K562 (cell line): ENCODE data around the gene SEC11A. TPM values are rescaled to one million over a fixed set of nuclear protein-coding genes. Genes with fewer than 3 reads are reported as not detected.

Experiments used
- PREB ChIP-seq: sonication (generic); formaldehyde crosslinking; IDR thresholded peaks from 2 replicates; pipeline ENCODE4 v1.8.1; 2023; ENCODE audit warnings: mild to moderate bottlenecking, missing genetic modification reagents
- SAP30 ChIP-seq: fragments of 200-600 bp; sonication (generic); IDR thresholded peaks from 2 replicates; pipeline ENCODE4 v1.6.1; 2012; ENCODE audit warnings: borderline replicate concordance, low read depth, mild to moderate bottlenecking, moderate library complexity, low read length, control low read depth, inconsistent platforms; ENCODE audit not compliant: insufficient read depth, poor library complexity, severe bottlenecking
- TRIM24 ChIP-seq, 2 experiments: fragments of 450-650 bp; IDR thresholded peaks; 2 replicates each; pipeline ENCODE4 v1.6.1; 2016
- ZBTB43 ChIP-seq: sonication (generic); formaldehyde crosslinking; IDR thresholded peaks from 2 replicates; pipeline ENCODE4 v1.8.0; 2023; ENCODE audit warnings: mild to moderate bottlenecking, missing genetic modification reagents
- polyA plus RNA-seq, 8 experiments: library from polyadenylated mRNA; depleted of rRNA in 4 of 8; stranded (reverse) in 5 of 8; unstranded in 3 of 8; fragments of >200 nt; fragmentation: Nextera tagmentation in 2 of 8; fragmentation: Illumina TruSeq in 1 of 8; extraction: Ambion mirVana in 2 of 8; extraction: Trizol in 1 of 8; gene quantifications; 2 replicates each; pipeline versions ENCODE4 v1.2.1 to v1.2.3, GENCODE V29; 2011 to 2014; ENCODE audit warnings: inconsistent platforms in 1 of 8, missing spikeins in 1 of 8
- total RNA-seq, 7 experiments: library from RNA; depleted of rRNA in 6 of 7; stranded (reverse); fragments of >200 nt in 6 of 7; fragmentation: Illumina TruSeq in 2 of 7; extraction: Trizol in 2 of 7; gene quantifications; 2 replicates each; pipeline versions ENCODE4 v1.2.1 to v1.2.3, GENCODE V29; 2011 to 2021; ENCODE audit warnings: low replicate concordance in 1 of 7
- TF ChIP-seq, protein P1 (sequence below): fragments of 450-650 bp; IDR thresholded peaks from 2 replicates; pipeline ENCODE4 v1.6.1; 2016; ENCODE audit warnings: mild to moderate bottlenecking, moderate library complexity
- TF ChIP-seq, protein P2 (sequence below): fragments of 450-650 bp; IDR thresholded peaks from 2 replicates; pipeline ENCODE4 v1.6.1; 2016; ENCODE audit warnings: borderline replicate concordance
- TF ChIP-seq, protein P3 (sequence below): fragments of 450-650 bp; IDR thresholded peaks from 2 replicates; pipeline ENCODE4 v1.6.1; 2014; ENCODE audit warnings: low read depth, mild to moderate bottlenecking, moderate library complexity, borderline replicate concordance

The SEC11A gene
- total and polyA plus RNA-seq, 9 of the 15 experiments (the other 6 are each of a cell fraction or from before 2014, with no cell fraction given), result 175 to 310 (median 229) TPM

- TF ChIP-seq, protein P1, sequence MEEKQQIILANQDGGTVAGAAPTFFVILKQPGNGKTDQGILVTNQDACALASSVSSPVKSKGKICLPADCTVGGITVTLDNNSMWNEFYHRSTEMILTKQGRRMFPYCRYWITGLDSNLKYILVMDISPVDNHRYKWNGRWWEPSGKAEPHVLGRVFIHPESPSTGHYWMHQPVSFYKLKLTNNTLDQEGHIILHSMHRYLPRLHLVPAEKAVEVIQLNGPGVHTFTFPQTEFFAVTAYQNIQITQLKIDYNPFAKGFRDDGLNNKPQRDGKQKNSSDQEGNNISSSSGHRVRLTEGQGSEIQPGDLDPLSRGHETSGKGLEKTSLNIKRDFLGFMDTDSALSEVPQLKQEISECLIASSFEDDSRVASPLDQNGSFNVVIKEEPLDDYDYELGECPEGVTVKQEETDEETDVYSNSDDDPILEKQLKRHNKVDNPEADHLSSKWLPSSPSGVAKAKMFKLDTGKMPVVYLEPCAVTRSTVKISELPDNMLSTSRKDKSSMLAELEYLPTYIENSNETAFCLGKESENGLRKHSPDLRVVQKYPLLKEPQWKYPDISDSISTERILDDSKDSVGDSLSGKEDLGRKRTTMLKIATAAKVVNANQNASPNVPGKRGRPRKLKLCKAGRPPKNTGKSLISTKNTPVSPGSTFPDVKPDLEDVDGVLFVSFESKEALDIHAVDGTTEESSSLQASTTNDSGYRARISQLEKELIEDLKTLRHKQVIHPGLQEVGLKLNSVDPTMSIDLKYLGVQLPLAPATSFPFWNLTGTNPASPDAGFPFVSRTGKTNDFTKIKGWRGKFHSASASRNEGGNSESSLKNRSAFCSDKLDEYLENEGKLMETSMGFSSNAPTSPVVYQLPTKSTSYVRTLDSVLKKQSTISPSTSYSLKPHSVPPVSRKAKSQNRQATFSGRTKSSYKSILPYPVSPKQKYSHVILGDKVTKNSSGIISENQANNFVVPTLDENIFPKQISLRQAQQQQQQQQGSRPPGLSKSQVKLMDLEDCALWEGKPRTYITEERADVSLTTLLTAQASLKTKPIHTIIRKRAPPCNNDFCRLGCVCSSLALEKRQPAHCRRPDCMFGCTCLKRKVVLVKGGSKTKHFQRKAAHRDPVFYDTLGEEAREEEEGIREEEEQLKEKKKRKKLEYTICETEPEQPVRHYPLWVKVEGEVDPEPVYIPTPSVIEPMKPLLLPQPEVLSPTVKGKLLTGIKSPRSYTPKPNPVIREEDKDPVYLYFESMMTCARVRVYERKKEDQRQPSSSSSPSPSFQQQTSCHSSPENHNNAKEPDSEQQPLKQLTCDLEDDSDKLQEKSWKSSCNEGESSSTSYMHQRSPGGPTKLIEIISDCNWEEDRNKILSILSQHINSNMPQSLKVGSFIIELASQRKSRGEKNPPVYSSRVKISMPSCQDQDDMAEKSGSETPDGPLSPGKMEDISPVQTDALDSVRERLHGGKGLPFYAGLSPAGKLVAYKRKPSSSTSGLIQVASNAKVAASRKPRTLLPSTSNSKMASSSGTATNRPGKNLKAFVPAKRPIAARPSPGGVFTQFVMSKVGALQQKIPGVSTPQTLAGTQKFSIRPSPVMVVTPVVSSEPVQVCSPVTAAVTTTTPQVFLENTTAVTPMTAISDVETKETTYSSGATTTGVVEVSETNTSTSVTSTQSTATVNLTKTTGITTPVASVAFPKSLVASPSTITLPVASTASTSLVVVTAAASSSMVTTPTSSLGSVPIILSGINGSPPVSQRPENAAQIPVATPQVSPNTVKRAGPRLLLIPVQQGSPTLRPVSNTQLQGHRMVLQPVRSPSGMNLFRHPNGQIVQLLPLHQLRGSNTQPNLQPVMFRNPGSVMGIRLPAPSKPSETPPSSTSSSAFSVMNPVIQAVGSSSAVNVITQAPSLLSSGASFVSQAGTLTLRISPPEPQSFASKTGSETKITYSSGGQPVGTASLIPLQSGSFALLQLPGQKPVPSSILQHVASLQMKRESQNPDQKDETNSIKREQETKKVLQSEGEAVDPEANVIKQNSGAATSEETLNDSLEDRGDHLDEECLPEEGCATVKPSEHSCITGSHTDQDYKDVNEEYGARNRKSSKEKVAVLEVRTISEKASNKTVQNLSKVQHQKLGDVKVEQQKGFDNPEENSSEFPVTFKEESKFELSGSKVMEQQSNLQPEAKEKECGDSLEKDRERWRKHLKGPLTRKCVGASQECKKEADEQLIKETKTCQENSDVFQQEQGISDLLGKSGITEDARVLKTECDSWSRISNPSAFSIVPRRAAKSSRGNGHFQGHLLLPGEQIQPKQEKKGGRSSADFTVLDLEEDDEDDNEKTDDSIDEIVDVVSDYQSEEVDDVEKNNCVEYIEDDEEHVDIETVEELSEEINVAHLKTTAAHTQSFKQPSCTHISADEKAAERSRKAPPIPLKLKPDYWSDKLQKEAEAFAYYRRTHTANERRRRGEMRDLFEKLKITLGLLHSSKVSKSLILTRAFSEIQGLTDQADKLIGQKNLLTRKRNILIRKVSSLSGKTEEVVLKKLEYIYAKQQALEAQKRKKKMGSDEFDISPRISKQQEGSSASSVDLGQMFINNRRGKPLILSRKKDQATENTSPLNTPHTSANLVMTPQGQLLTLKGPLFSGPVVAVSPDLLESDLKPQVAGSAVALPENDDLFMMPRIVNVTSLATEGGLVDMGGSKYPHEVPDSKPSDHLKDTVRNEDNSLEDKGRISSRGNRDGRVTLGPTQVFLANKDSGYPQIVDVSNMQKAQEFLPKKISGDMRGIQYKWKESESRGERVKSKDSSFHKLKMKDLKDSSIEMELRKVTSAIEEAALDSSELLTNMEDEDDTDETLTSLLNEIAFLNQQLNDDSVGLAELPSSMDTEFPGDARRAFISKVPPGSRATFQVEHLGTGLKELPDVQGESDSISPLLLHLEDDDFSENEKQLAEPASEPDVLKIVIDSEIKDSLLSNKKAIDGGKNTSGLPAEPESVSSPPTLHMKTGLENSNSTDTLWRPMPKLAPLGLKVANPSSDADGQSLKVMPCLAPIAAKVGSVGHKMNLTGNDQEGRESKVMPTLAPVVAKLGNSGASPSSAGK, result no peak
- TF ChIP-seq, protein P2, sequence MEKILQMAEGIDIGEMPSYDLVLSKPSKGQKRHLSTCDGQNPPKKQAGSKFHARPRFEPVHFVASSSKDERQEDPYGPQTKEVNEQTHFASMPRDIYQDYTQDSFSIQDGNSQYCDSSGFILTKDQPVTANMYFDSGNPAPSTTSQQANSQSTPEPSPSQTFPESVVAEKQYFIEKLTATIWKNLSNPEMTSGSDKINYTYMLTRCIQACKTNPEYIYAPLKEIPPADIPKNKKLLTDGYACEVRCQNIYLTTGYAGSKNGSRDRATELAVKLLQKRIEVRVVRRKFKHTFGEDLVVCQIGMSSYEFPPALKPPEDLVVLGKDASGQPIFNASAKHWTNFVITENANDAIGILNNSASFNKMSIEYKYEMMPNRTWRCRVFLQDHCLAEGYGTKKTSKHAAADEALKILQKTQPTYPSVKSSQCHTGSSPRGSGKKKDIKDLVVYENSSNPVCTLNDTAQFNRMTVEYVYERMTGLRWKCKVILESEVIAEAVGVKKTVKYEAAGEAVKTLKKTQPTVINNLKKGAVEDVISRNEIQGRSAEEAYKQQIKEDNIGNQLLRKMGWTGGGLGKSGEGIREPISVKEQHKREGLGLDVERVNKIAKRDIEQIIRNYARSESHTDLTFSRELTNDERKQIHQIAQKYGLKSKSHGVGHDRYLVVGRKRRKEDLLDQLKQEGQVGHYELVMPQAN, result peak; percentile 96
- no peak for TF ChIP-seq PREB (CRISPR knock-in tag)
- TF ChIP-seq SAP30, result peak; percentile 97
- TF ChIP-seq ZBTB43, result 0 out of 2 replicates have a peak, but pooled peaks have one; percentile 43
- TF ChIP-seq, protein P3, sequence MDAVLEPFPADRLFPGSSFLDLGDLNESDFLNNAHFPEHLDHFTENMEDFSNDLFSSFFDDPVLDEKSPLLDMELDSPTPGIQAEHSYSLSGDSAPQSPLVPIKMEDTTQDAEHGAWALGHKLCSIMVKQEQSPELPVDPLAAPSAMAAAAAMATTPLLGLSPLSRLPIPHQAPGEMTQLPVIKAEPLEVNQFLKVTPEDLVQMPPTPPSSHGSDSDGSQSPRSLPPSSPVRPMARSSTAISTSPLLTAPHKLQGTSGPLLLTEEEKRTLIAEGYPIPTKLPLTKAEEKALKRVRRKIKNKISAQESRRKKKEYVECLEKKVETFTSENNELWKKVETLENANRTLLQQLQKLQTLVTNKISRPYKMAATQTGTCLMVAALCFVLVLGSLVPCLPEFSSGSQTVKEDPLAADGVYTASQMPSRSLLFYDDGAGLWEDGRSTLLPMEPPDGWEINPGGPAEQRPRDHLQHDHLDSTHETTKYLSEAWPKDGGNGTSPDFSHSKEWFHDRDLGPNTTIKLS, result peak; percentile 92
- no peak for TF ChIP-seq TRIM24 (IDR thresholded peaks at IDR 0.05)
Measured at GRCh38 chr15:84653910-84654688, 61.8 kb downstream of the SEC11A start, which contains the start of gene WDR73 (continued).
